ENCODE data around the gene NEU2. TPM values are rescaled to one million over a fixed set of nuclear protein-coding genes. Genes with fewer than 3 reads are reported as not detected.

The NEU2 gene
- polyA plus RNA-seq, 2 of the 4 experiments (the other 2 are of a cell fraction): not detected

DNA sequence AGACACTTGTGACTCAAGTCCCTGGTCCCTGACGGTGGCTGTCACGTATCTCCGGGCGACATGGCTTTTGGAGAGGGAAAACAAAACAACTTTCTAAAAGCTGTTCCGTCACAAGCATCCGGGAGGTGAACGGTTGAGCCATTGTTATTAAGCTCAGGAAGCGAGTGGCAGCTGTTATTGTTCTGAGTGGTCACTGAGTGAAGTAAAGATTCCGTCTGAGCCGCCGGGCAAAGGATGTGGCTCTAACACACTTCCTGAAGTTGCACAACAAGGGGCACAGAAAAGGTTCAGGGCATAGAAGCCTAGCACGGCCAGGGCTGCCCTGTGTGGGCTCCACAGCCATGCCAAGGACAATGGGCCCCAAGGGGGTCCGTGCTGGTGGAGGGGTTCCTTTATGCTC is 52.0 kb downstream of the NEU2 start:
- DNase-seq (ENCODE audit: low read depth in 1 of 2, low spot score in 1 of 2) (no peak), FAIRE-seq (no peak), ATAC-seq (no peak)
- Histone ChIP-seq H3K4me3 (no peak overlapping the region), H3K9me3 (no peaks in the 10 kb centered on the region), H3K27ac (no peak overlapping the region), H3K4me2 (no peak overlapping the region), H3K4me1 (no peaks in the 10 kb centered on the region)
- ChIA-PET CTCF (interaction anchor here (0.7 kb wide), 1 partner anchor 17 kb away, joined by 3 read pairs; no protein-coding TSS in a partner anchor), POLR2A (no interaction called here)
- TF ChIP-seq ZNF302 (CRISPR knock-in tag; IDR thresholded peaks at IDR 0.05) (no peak), NFE2L2 (conservative IDR thresholded peaks at IDR 0.05; ENCODE audit: low read length) (no peak), CBX8 (IDR thresholded peaks at IDR 0.05) (no peak), FOSL2 (IDR thresholded peaks at IDR 0.05) (no peak), FOSL2 (CRISPR knock-in tag; IDR thresholded peaks at IDR 0.05) (no peak), BCL3 (IDR thresholded peaks at IDR 0.05) (no peak), BHLHE40 (IDR thresholded peaks at IDR 0.05; ENCODE audit: low read depth, low read length) (no peak), MAZ (IDR thresholded peaks at IDR 0.05; ENCODE audit: borderline replicate concordance, low read depth, low read length) (no peak), E2F6 (IDR thresholded peaks at IDR 0.05; ENCODE audit: borderline replicate concordance, low read depth) (no peak), HOXB13 (CRISPR knock-in tag; IDR thresholded peaks at IDR 0.05; ENCODE audit: low read depth) (no peak), CHD4 (IDR thresholded peaks at IDR 0.05; ENCODE audit: borderline replicate concordance) (no peak), TFCP2L1 (CRISPR knock-in tag; IDR thresholded peaks at IDR 0.05) (no peak), RARB (CRISPR knock-in tag; IDR thresholded peaks at IDR 0.05) (no peak), RAD21 (conservative IDR thresholded peaks at IDR 0.05 in 1 of 2, IDR thresholded peaks at IDR 0.05 in 1 of 2) (no peak), ELK1 (IDR thresholded peaks at IDR 0.05; ENCODE audit: low read depth, low read length) (no peak), EHF (CRISPR knock-in tag; IDR thresholded peaks at IDR 0.05) (no peak), PHF8 (IDR thresholded peaks at IDR 0.05; ENCODE audit: borderline replicate concordance, low read depth) (no peak), FOSB (CRISPR knock-in tag; IDR thresholded peaks at IDR 0.05) (no peak)
- TF ChIP-seq, protein P1, sequence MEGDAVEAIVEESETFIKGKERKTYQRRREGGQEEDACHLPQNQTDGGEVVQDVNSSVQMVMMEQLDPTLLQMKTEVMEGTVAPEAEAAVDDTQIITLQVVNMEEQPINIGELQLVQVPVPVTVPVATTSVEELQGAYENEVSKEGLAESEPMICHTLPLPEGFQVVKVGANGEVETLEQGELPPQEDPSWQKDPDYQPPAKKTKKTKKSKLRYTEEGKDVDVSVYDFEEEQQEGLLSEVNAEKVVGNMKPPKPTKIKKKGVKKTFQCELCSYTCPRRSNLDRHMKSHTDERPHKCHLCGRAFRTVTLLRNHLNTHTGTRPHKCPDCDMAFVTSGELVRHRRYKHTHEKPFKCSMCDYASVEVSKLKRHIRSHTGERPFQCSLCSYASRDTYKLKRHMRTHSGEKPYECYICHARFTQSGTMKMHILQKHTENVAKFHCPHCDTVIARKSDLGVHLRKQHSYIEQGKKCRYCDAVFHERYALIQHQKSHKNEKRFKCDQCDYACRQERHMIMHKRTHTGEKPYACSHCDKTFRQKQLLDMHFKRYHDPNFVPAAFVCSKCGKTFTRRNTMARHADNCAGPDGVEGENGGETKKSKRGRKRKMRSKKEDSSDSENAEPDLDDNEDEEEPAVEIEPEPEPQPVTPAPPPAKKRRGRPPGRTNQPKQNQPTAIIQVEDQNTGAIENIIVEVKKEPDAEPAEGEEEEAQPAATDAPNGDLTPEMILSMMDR (IDR thresholded peaks at IDR 0.05): no peak
- TF ChIP-seq, protein P2, sequence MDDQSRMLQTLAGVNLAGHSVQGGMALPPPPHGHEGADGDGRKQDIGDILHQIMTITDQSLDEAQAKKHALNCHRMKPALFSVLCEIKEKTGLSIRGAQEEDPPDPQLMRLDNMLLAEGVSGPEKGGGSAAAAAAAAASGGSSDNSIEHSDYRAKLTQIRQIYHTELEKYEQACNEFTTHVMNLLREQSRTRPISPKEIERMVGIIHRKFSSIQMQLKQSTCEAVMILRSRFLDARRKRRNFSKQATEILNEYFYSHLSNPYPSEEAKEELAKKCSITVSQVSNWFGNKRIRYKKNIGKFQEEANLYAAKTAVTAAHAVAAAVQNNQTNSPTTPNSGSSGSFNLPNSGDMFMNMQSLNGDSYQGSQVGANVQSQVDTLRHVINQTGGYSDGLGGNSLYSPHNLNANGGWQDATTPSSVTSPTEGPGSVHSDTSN (IDR thresholded peaks at IDR 0.05): no peak
- 82% methylated on average over 13 of the region's 13 CpGs for WGBS (ENCODE audit: missing lambda C conversion rate)

Other genes with a start within 250 kb of the NEU2 start
- 8.5 and 9.1 TPM in 2 replicates for gene SNORC, start 162.4 kb upstream of the NEU2 start, polyA plus RNA-seq (2011; rRNA removed)
- 7.0 to 8.4 TPM (median 7.2 TPM) in 3 replicates for gene SNORC, start 162.4 kb upstream of the NEU2 start, polyA plus RNA-seq (2017; fragmentation: RNase III; extraction: RNeasy Plus Mini Kit Qiagen cat#74134 plus additional on column Dnase treatment)
- 9.7 and 10.2 TPM in 2 replicates for gene NGEF, start 19.4 kb upstream of the NEU2 start, polyA plus RNA-seq (2011; rRNA removed)
- 5.9 to 8.1 TPM (median 7.6 TPM) in 3 replicates for gene NGEF, start 19.4 kb upstream of the NEU2 start, polyA plus RNA-seq (2017; fragmentation: RNase III; extraction: RNeasy Plus Mini Kit Qiagen cat#74134 plus additional on column Dnase treatment)
- 0.26 and 1.1 TPM in 2 replicates for gene INPP5D, start 27.7 kb downstream of the NEU2 start, polyA plus RNA-seq (2011; rRNA removed)
- gene INPP5D, start 27.7 kb downstream of the NEU2 start, polyA plus RNA-seq (2017; fragmentation: RNase III; extraction: RNeasy Plus Mini Kit Qiagen cat#74134 plus additional on column Dnase treatment): 0.49 to 0.57 TPM (median 0.53 TPM) in 3 replicates
- 70.9 and 72.3 TPM in 2 replicates for gene ATG16L1, start 219.0 kb downstream of the NEU2 start, polyA plus RNA-seq (2011; rRNA removed)
- gene ATG16L1, start 219.0 kb downstream of the NEU2 start, polyA plus RNA-seq (2017; fragmentation: RNase III; extraction: RNeasy Plus Mini Kit Qiagen cat#74134 plus additional on column Dnase treatment): 42.5 to 45.1 TPM (median 44.5 TPM) in 3 replicates

All from A549 (cell line).